Esophagus squamous epithelium (tissue), 5 donors: ENCODE measurements around the gene KIF1B. TPM values are rescaled to one million over a fixed set of nuclear protein-coding genes. Genes with fewer than 3 reads are reported as not detected.

Experiments
- DNase-seq: peaks from one replicate; lab custom pipeline; 2025; lab: John Stamatoyannopoulos, UW
- H3K27ac ChIP-seq, 4 donors: fragments of 200-600 bp; sonication (generic); one replicate each; pipeline ENCODE4 v1.5.1; 2016 to 2019; ENCODE audit warnings: mild to moderate bottlenecking in 1 of 4
- H3K27me3 ChIP-seq, 4 donors: fragments of 200-600 bp; sonication (generic); 1 replicate in 3 of 4; 2 replicates in 1 of 4; pipeline versions ENCODE4 v1.5.1 to v1.6.0; 2017 to 2021; ENCODE audit warnings: antibody characterized with exemption in 1 of 4
- H3K36me3 ChIP-seq, 3 donors: fragments of 200-600 bp; sonication (generic); one replicate each; pipeline ENCODE4 v1.5.1; 2016 to 2019
- H3K4me1 ChIP-seq, 3 donors: fragments of 200-600 bp; sonication (generic); one replicate each; pipeline ENCODE4 v1.5.1; 2017 to 2019
- H3K4me3 ChIP-seq, 4 donors: fragments of 200-600 bp; sonication (generic); 1 replicate in 3 of 4; 2 replicates in 1 of 4; pipeline ENCODE4 v1.5.1; 2016 to 2019; ENCODE audit warnings: mild to moderate bottlenecking in 2 of 4, moderate library complexity in 1 of 4
- H3K9me3 ChIP-seq, 3 donors: fragments of 200-600 bp; sonication (generic); one replicate each; pipeline ENCODE4 v1.5.1; 2016 to 2019
- CTCF ChIP-seq, 6 experiments: fragments of 450-650 bp in 4 of 6; fragments of 200-600 bp in 2 of 6; sonication (generic) in 2 of 6; IDR thresholded peaks; one replicate each; pipeline ENCODE4 v1.5.1; 2016 to 2019; ENCODE audit warnings: antibody characterized with exemption in 6 of 6, mild to moderate bottlenecking in 4 of 6, moderate library complexity in 4 of 6
- POLR2A ChIP-seq, 4 donors: fragments of 450-650 bp; IDR thresholded peaks; one replicate each; pipeline ENCODE4 v1.6.1; 2017; ENCODE audit warnings: antibody characterized with exemption in 4 of 4, mild to moderate bottlenecking in 4 of 4, moderate library complexity in 3 of 4
- WGBS, 2 donors: methylation state at CpG; one replicate each; pipeline ENCODE4 v1.1.5; 2018; 5-methylcytosine and 5-hydroxymethylcytosine counted together
- intact Hi-C: fragments of 100-400 bp; cut with DNase I; formaldehyde crosslinking; loops from one replicate; pipeline ENCODE4 v1.15.0; 2022
- total RNA-seq, 4 donors: library from RNA; depleted of rRNA; stranded (reverse); fragments of >200 nt; gene quantifications; one replicate each; pipeline ENCODE4 v1.1.0, GENCODE V29; 2016
- donor health status: DM: yes; HTN: yes; CAD: no.

KIF1B gene
- total RNA-seq, 4 donors from 2014 or later = 27.1 to 40.6 (median 38.1) TPM

- 88 to 91% methylated on average over 6 of the region's 6 CpGs for WGBS, 2 donors
- intact Hi-C loops = no loop called here
- Histone ChIP-seq H3K27me3 (no peaks in the 10 kb centered on the region), H3K36me3 (peaks cover 0 to 85% (median 7%) of the 10 kb centered on the region in 3 donors), H3K27ac (no peak overlapping the region), H3K4me1 (no peaks in the 10 kb centered on the region), H3K9me3 (no peaks in the 10 kb centered on the region), H3K4me3 (no peak overlapping the region)
- DNase-seq = no peak
- no peak for TF ChIP-seq CTCF (IDR thresholded peaks at IDR 0.05)
- TF ChIP-seq POLR2A (IDR thresholded peaks at IDR 0.05) = no peak
Observed at GRCh38 chr1:10328180-10328963, 118.0 kb downstream of the KIF1B start.

- 72 to 78% methylated on average over 2 of the region's 3 CpGs for WGBS, 2 donors
- Histone ChIP-seq H3K36me3 (peaks cover 9 to 98% (median 11%) of the 10 kb centered on the region in 3 donors), H3K27ac (no peak overlapping the region), H3K4me3 (no peak overlapping the region), H3K4me1 (peaks cover 0 to 32% (median 0%) of the 10 kb centered on the region in 3 donors), H3K27me3 (no peaks in the 10 kb centered on the region), H3K9me3 (no peaks in the 10 kb centered on the region)
- TF ChIP-seq POLR2A (IDR thresholded peaks at IDR 0.05) = no peak
- TF ChIP-seq CTCF (IDR thresholded peaks at IDR 0.05) = no peak
- intact Hi-C loops = loop anchor here (10.0 kb wide), 1 partner anchor 123 kb away; the partner anchor contains the start of gene KIF1B
- no peak for DNase-seq
Observed at GRCh38 chr1:10337436-10337835, 127.1 kb downstream of the KIF1B start.

GRCh38 chr1:10338047-10338446 lies 127.7 kb downstream of the KIF1B start:
- intact Hi-C loops = loop anchor here (10.0 kb wide), 1 partner anchor 123 kb away; the partner anchor contains the start of gene KIF1B
- peaks cover 0 to 32% (median 0%) of the 10 kb centered on the region in 3 donors for H3K4me1 ChIP-seq
- no peak for DNase-seq
- no peaks in the 10 kb centered on the region for H3K9me3 ChIP-seq
- peaks cover 9 to 100% (median 11%) of the 10 kb centered on the region in 3 donors for H3K36me3 ChIP-seq
- H3K27me3 ChIP-seq = no peaks in the 10 kb centered on the region
- no peak for TF ChIP-seq POLR2A (IDR thresholded peaks at IDR 0.05)
- peak in 4 of 6 experiments; percentile 36 to 46 (median 42) for TF ChIP-seq CTCF (IDR thresholded peaks at IDR 0.05)
- no peak overlapping the region for H3K27ac ChIP-seq
- 41 to 59% methylated on average over 2 of the region's 2 CpGs for WGBS, 2 donors
- H3K4me3 ChIP-seq = no peak overlapping the region

- Histone ChIP-seq H3K9me3 (no peaks in the 10 kb centered on the region), H3K27ac (no peak overlapping the region), H3K36me3 (peaks cover 9 to 100% (median 12%) of the 10 kb centered on the region in 3 donors), H3K27me3 (no peaks in the 10 kb centered on the region), H3K4me1 (peaks cover 0 to 32% (median 0%) of the 10 kb centered on the region in 3 donors), H3K4me3 (no peak overlapping the region)
- no peak for DNase-seq
- WGBS, 2 donors = 60 to 63% methylated on average over 5 to 6 of the region's 6 CpGs
- no peak for TF ChIP-seq CTCF (IDR thresholded peaks at IDR 0.05)
- TF ChIP-seq POLR2A (IDR thresholded peaks at IDR 0.05) = no peak
- intact Hi-C loops = loop anchor here (10.0 kb wide), 1 partner anchor 124 kb away; the partner anchor contains the start of gene KIF1B
Observed at GRCh38 chr1:10338611-10339010, 128.2 kb downstream of the KIF1B start.

- H3K27ac ChIP-seq = no peak overlapping the region
- H3K27me3 ChIP-seq = no peaks in the 10 kb centered on the region
- 87 to 95% methylated on average over 4 of the region's 4 CpGs for WGBS, 2 donors
- peaks cover 0 to 32% (median 0%) of the 10 kb centered on the region in 3 donors for H3K4me1 ChIP-seq
- H3K4me3 ChIP-seq = no peak overlapping the region
- no peak for DNase-seq
- intact Hi-C loops = loop anchor here (10.0 kb wide), 1 partner anchor 124 kb away; the partner anchor contains the start of gene KIF1B
- no peaks in the 10 kb centered on the region for H3K9me3 ChIP-seq
- peaks cover 11 to 100% (median 17%) of the 10 kb centered on the region in 3 donors for H3K36me3 ChIP-seq
- TF ChIP-seq CTCF (IDR thresholded peaks at IDR 0.05) = no peak
- TF ChIP-seq POLR2A (IDR thresholded peaks at IDR 0.05) = no peak
Observed at GRCh38 chr1:10339036-10339567, 128.7 kb downstream of the KIF1B start.
